Measurements from ENCODE around the gene DLG2.

GRCh38 chr11:85277693-85278092 lies 349.5 kb downstream of the DLG2 start:
- TF ChIP-seq CTCF (IDR thresholded peaks at IDR 0.05) (no peak), POLR2A (IDR thresholded peaks at IDR 0.05) (no peak), EP300 (IDR thresholded peaks at IDR 0.05) (no peak), POLR2AphosphoS5 (IDR thresholded peaks at IDR 0.05) (no peak)
